H9 (cell line): ENCODE data around the gene ZMIZ2. TPM values are rescaled to one million over a fixed set of nuclear protein-coding genes. Genes with fewer than 3 reads are reported as not detected.

Source experiments
- DNase-seq: peaks from one replicate; pipeline ENCODE4 v3.0.0-alpha.2; 2017
- H2AFZ ChIP-seq: one replicate; pipeline ENCODE4 v1.6.1; 2013; ENCODE audit warnings: mild to moderate bottlenecking, low read length, control low read depth, moderate library complexity
- H2AK5ac ChIP-seq: 2 replicates; pipeline ENCODE4 v1.6.1; 2013; ENCODE audit warnings: low read length, control low read depth, mixed read lengths; ENCODE audit not compliant: insufficient read length
- H2BK120ac ChIP-seq: one replicate; pipeline ENCODE4 v1.6.1; 2013; ENCODE audit warnings: low read depth, mild to moderate bottlenecking, low read length, control low read depth, inconsistent platforms; ENCODE audit not compliant: poor library complexity, severe bottlenecking
- H2BK12ac ChIP-seq: 2 replicates; pipeline ENCODE4 v1.6.1; 2013; ENCODE audit warnings: low read length, control low read depth, mixed read lengths, low read depth; ENCODE audit not compliant: insufficient read length
- H2BK15ac ChIP-seq: 2 replicates; pipeline ENCODE4 v1.6.1; 2013; ENCODE audit warnings: low read depth, low read length, control low read depth
- H2BK20ac ChIP-seq: one replicate; pipeline ENCODE4 v1.6.1; 2013; ENCODE audit warnings: low read depth, mild to moderate bottlenecking, low read length, control low read depth, inconsistent platforms; ENCODE audit not compliant: poor library complexity, severe bottlenecking
- H2BK5ac ChIP-seq: 2 replicates; pipeline ENCODE4 v1.6.1; 2013; ENCODE audit warnings: low read length, control low read depth, mixed read lengths; ENCODE audit not compliant: insufficient read length
- H3K14ac ChIP-seq: 2 replicates; pipeline ENCODE4 v1.6.1; 2013; ENCODE audit warnings: low read length, control low read depth; ENCODE audit not compliant: insufficient read depth
- H3K18ac ChIP-seq: 2 replicates; pipeline ENCODE4 v1.6.1; 2013; ENCODE audit warnings: low read depth, mild to moderate bottlenecking, mixed read lengths, low read length, control low read depth; ENCODE audit not compliant: insufficient read length
- H3K23ac ChIP-seq: 2 replicates; pipeline ENCODE4 v1.6.1; 2013; ENCODE audit warnings: low read length, control low read depth, mixed read lengths, low read depth; ENCODE audit not compliant: insufficient read length
- H3K23me2 ChIP-seq: 2 replicates; pipeline ENCODE4 v1.6.1; 2013; ENCODE audit warnings: low read depth, mild to moderate bottlenecking, mixed read lengths, low read length, control low read depth; ENCODE audit not compliant: insufficient read length, poor library complexity, severe bottlenecking
- H3K27ac ChIP-seq: 2 replicates; pipeline ENCODE4 v1.5.1; 2013; ENCODE audit warnings: low read length, control low read depth, mixed read lengths, low read depth; ENCODE audit not compliant: insufficient read length
- H3K27me3 ChIP-seq: 2 replicates; pipeline ENCODE4 v1.6.1; 2013; ENCODE audit warnings: low read length, control low read depth, inconsistent platforms; ENCODE audit not compliant: insufficient read depth
- H3K4ac ChIP-seq: 2 replicates; pipeline ENCODE4 v1.6.1; 2013; ENCODE audit warnings: low read depth, mild to moderate bottlenecking, control low read depth, inconsistent platforms, low read length, moderate library complexity
- H3K4me1 ChIP-seq: 2 replicates; pipeline ENCODE4 v1.6.1; 2013; ENCODE audit warnings: low read length, control low read depth, inconsistent platforms; ENCODE audit not compliant: insufficient read depth
- H3K4me2 ChIP-seq: 2 replicates; pipeline ENCODE4 v1.6.1; 2013; ENCODE audit warnings: low read length, control low read depth, mixed read lengths; ENCODE audit not compliant: insufficient read length, insufficient read depth
- H3K56ac ChIP-seq: 2 replicates; pipeline ENCODE4 v1.6.1; 2013; ENCODE audit warnings: low read depth, mild to moderate bottlenecking, mixed read lengths, low read length, control low read depth; ENCODE audit not compliant: insufficient read length
- H3K79me1 ChIP-seq: 2 replicates; pipeline ENCODE4 v1.6.1; 2013; ENCODE audit warnings: low read depth, mild to moderate bottlenecking, moderate library complexity, low read length, control low read depth, inconsistent platforms; ENCODE audit not compliant: insufficient read depth, poor library complexity, severe bottlenecking
- H3K79me2 ChIP-seq: 2 replicates; pipeline ENCODE4 v1.6.1; 2013; ENCODE audit warnings: low read length, control low read depth, inconsistent platforms; ENCODE audit not compliant: insufficient read depth
- H3K9ac ChIP-seq: 2 replicates; pipeline ENCODE4 v1.6.1; 2013; ENCODE audit warnings: low read length, control low read depth, mixed read lengths; ENCODE audit not compliant: insufficient read length; ENCODE audit errors: extremely low read depth
- H3K9me3 ChIP-seq: one replicate; pipeline ENCODE4 v1.6.1; 2013; ENCODE audit warnings: low read depth, low read length, inconsistent platforms; ENCODE audit not compliant: control insufficient read depth
- H3T11ph ChIP-seq: one replicate; pipeline ENCODE4 v1.6.1; 2013; ENCODE audit warnings: mild to moderate bottlenecking, low read length, control low read depth, inconsistent platforms
- H4K20me1 ChIP-seq: one replicate; pipeline ENCODE4 v1.6.1; 2013; ENCODE audit not compliant: control insufficient read depth, insufficient read length, insufficient read depth
- H4K5ac ChIP-seq: 2 replicates; pipeline ENCODE4 v1.6.1; 2013; ENCODE audit warnings: low read depth, mild to moderate bottlenecking, mixed read lengths, low read length, control low read depth; ENCODE audit not compliant: insufficient read length
- H4K8ac ChIP-seq: replicated peaks from 2 replicates; pipeline ENCODE4 v1.6.1; 2013; ENCODE audit warnings: low read length, control low read depth, mixed read lengths, low read depth; ENCODE audit not compliant: insufficient read length
- H4K91ac ChIP-seq: 2 replicates; pipeline ENCODE4 v1.6.1; 2013; ENCODE audit warnings: low read depth, mild to moderate bottlenecking, moderate library complexity, mixed read lengths, low read length, control low read depth; ENCODE audit not compliant: insufficient read length
- H3K27ac Mint-ChIP-seq, 3 experiments: 2 replicates in 2 of 3; 3 replicates in 1 of 3; pipeline ENCODE4 v1.8.0; 2020 to 2021; ENCODE audit warnings: mixed read lengths in 3 of 3, mild to moderate bottlenecking in 1 of 3, moderate library complexity in 1 of 3
- H3K27me3 Mint-ChIP-seq: 2 replicates; pipeline ENCODE4 v1.8.0; 2021; ENCODE audit warnings: low read depth, mild to moderate bottlenecking, moderate library complexity, mixed read lengths
- H3K36me3 Mint-ChIP-seq, 3 experiments: 2 replicates in 2 of 3; 3 replicates in 1 of 3; pipeline ENCODE4 v1.8.0; 2020 to 2021; ENCODE audit warnings: low read depth in 3 of 3, mixed read lengths in 3 of 3; ENCODE audit not compliant: insufficient read depth in 1 of 3
- H3K4me1 Mint-ChIP-seq, 2 experiments: 2 replicates each; pipeline ENCODE4 v1.8.0; 2020; ENCODE audit warnings: mixed read lengths in 2 of 2
- H3K4me3 Mint-ChIP-seq, 2 experiments: 2 replicates in 1 of 2; 3 replicates in 1 of 2; pipeline ENCODE4 v1.8.0; 2020 to 2021; ENCODE audit warnings: mild to moderate bottlenecking in 2 of 2, mixed read lengths in 2 of 2, moderate library complexity in 1 of 2
- H3K9me3 Mint-ChIP-seq, 2 experiments: 2 replicates in 1 of 2; 3 replicates in 1 of 2; pipeline ENCODE4 v1.8.0; 2020; ENCODE audit warnings: mild to moderate bottlenecking in 2 of 2, mixed read lengths in 2 of 2, moderate library complexity in 1 of 2
- CTCF ChIP-seq: fragments of 200-600 bp; sonication (generic); conservative IDR thresholded peaks from 3 replicates; pipeline ENCODE4 v1.8.0; 2021; ENCODE audit warnings: antibody characterized with exemption, mild to moderate bottlenecking
- WGBS: extraction: QIAGEN DNeasy Blood & Tissue Kit; methylation state at CpG from one replicate; pipeline ENCODE4 v1.1.7; 2013; ENCODE audit warnings: missing lambda C conversion rate, low lambda C conversion rate, mixed read lengths; ENCODE audit not compliant: insufficient read length; ENCODE audit errors: extremely low coverage; 5-methylcytosine and 5-hydroxymethylcytosine counted together
- total RNA-seq: library from RNA; stranded (reverse); gene quantifications from 2 replicates; pipeline ENCODE4 v1.2.1, GENCODE V29; 2021

ZMIZ2 gene
- total RNA-seq, 1 experiment from 2014 or later, result 72.9 TPM

GRCh38 chr7:44775383-44776107 is 26.9 kb downstream of the ZMIZ2 start:
- WGBS, result no CpG with 5 or more reads among the region's 6 CpGs
- H3K27me3 Mint-ChIP-seq, result peaks cover 8% of the 10 kb centered on the region
- no peaks in the 10 kb centered on the region for H3K4me1 Mint-ChIP-seq
- H3K79me2 ChIP-seq, result no peaks in the 10 kb centered on the region
- H2BK5ac ChIP-seq, result no peak overlapping the region
- H3K23me2 ChIP-seq, result no peaks in the 10 kb centered on the region
- H3K36me3 Mint-ChIP-seq, result no peaks in the 10 kb centered on the region
- H3K23ac ChIP-seq, result no peak overlapping the region
- H3K79me1 ChIP-seq, result no peaks in the 10 kb centered on the region
- H4K20me1 ChIP-seq, result no peaks in the 10 kb centered on the region
- no peaks in the 10 kb centered on the region for H3K9me3 ChIP-seq
- no peak overlapping the region for H4K91ac ChIP-seq
- no peak overlapping the region for H2BK12ac ChIP-seq
- H3K27ac ChIP-seq, result no peak overlapping the region
- no peak overlapping the region for H2AFZ ChIP-seq
- H3K27ac Mint-ChIP-seq, result no peak overlapping the region
- H3K27me3 ChIP-seq, result no peaks in the 10 kb centered on the region
- no peak overlapping the region for H3K18ac ChIP-seq
- no peak overlapping the region for H3K9ac ChIP-seq
- no peak overlapping the region for H4K8ac ChIP-seq
- H3K4me2 ChIP-seq, result no peak overlapping the region
- H2BK120ac ChIP-seq, result no peak overlapping the region
- H3K4me3 Mint-ChIP-seq, result no peak overlapping the region
- no peak for TF ChIP-seq CTCF
- H2BK20ac ChIP-seq, result no peak overlapping the region
- no peak overlapping the region for H3T11ph ChIP-seq
- H2BK15ac ChIP-seq, result no peak overlapping the region
- no peak overlapping the region for H3K56ac ChIP-seq
- no peak overlapping the region for H3K14ac ChIP-seq
- no peak for DNase-seq
- no peak overlapping the region for H2AK5ac ChIP-seq
- H3K4me1 ChIP-seq, result no peaks in the 10 kb centered on the region
- H3K9me3 Mint-ChIP-seq, result no peaks in the 10 kb centered on the region
- no peak overlapping the region for H3K4ac ChIP-seq
- H4K5ac ChIP-seq, result no peak overlapping the region
